ENCODE data around the gene GLIPR1L2. TPM values are rescaled to one million over a fixed set of nuclear protein-coding genes. Genes with fewer than 3 reads are reported as not detected.
"Not testable (repeated sequence)": the region's sequence is repeated elsewhere in the genome, so short reads cannot be mapped to it uniquely, and the experiment has no call there.

Gene GLIPR1L2
- 0.26 and 0.64 TPM in 2 replicates for total RNA-seq

DNA sequence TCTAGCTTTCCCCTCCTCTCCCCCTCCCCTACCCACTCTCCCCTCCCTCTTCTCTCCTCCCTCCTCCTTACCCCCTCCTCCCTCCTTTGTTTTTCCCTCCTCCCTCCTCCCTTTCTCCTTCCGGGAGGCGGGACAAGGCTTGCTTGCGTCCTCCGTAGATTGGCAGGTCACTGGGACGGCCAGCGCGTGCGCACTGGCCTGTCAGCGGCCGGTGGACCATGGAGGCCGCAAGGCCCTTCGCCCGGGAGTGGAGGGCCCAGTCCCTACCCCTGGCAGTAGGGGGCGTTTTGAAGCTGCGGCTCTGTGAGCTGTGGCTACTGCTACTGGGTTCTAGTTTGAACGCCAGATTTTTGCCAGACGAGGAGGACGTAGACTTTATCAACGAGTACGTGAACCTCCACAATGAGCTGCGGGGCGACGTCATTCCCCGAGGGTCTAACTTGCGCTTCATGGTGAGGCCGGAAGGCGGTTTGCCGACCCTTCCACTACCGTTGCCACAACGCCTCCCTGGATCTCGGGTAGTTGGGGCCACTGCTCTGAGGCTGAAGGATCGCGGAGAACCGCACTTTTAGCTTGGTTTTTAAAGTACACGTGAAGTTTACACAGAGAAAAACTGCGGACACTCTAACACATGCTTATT is at the start of gene GLIPR1L2:
Gene GLIPR1L2, plus strand, starts transcription at position 191 of the 640 bp plus-strand sequence. Its CDS starts 28 bp downstream, at position 219.
- peak; percentile 95 for DNase-seq (ENCODE audit: low read depth)
- Histone ChIP-seq H3K4me3 (ENCODE audit: low read depth, low read length) (peak within 1 kb of the TSS; percentile 55), H3K27me3 (ENCODE audit: control insufficient read depth, insufficient read depth, low read length) (no peaks in the 10 kb centered on the region), H3K36me3 (ENCODE audit: control insufficient read depth, insufficient read depth, low read length) (no peaks in the 10 kb centered on the region)
- TF ChIP-seq, protein P1, sequence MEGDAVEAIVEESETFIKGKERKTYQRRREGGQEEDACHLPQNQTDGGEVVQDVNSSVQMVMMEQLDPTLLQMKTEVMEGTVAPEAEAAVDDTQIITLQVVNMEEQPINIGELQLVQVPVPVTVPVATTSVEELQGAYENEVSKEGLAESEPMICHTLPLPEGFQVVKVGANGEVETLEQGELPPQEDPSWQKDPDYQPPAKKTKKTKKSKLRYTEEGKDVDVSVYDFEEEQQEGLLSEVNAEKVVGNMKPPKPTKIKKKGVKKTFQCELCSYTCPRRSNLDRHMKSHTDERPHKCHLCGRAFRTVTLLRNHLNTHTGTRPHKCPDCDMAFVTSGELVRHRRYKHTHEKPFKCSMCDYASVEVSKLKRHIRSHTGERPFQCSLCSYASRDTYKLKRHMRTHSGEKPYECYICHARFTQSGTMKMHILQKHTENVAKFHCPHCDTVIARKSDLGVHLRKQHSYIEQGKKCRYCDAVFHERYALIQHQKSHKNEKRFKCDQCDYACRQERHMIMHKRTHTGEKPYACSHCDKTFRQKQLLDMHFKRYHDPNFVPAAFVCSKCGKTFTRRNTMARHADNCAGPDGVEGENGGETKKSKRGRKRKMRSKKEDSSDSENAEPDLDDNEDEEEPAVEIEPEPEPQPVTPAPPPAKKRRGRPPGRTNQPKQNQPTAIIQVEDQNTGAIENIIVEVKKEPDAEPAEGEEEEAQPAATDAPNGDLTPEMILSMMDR (IDR thresholded peaks at IDR 0.05; ENCODE audit: insufficient read depth, low read length, severe bottlenecking) = peak; percentile 93
- FAIRE-seq = no peak

DNA sequence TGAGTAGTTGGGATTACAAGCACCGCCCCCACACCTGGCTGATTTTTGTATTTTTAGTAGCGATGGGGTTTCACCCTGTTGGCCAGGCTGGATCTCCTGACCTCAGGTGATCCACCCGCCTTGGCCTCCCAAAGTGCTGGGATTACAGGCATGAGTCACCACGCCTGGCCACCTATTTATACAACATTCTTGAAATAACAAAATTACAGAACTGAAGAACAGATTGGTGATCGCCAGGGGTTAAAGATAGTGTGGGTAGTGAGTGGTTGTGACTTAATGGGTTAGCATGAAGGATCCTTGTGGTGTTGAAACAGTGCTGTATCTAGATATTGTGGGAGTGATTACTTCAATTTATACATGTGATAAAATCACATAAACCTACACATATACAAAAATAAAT is 49.0 kb upstream of the GLIPR1L2 start:
- Histone ChIP-seq H3K4me3 (ENCODE audit: low read depth, low read length) (no peak overlapping the region), H3K27me3 (ENCODE audit: control insufficient read depth, insufficient read depth, low read length) (no peaks in the 10 kb centered on the region), H3K36me3 (ENCODE audit: control insufficient read depth, insufficient read depth, low read length) (no peaks in the 10 kb centered on the region)
- FAIRE-seq (no peak), DNase-seq (ENCODE audit: low read depth) (no peak)
- TF ChIP-seq, protein P1 (IDR thresholded peaks at IDR 0.05; ENCODE audit: insufficient read depth, low read length, severe bottlenecking) = no peak

DNA sequence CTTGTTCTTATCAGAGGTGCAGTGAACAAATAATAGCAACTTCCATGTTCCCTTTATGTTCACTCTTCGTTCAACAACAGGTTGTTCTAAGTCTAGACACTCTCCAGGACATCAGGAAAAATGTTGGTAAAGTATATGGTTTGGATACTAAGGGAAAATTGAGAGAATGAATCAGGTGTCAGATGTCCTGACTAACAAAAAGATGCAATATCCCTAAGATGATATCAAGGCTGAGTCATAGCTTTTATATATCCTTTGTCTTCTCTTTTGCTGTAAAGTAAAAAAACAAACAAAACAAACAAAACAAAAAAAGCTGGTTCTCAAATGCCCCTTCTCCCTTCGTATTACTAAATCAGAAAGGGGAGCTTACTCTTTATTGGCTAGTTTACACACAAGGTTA is 45.4 kb upstream of the GLIPR1L2 start:
- Histone ChIP-seq H3K36me3 (ENCODE audit: control insufficient read depth, insufficient read depth, low read length) (no peaks in the 10 kb centered on the region), H3K4me3 (ENCODE audit: low read depth, low read length) (no peak overlapping the region), H3K27me3 (ENCODE audit: control insufficient read depth, insufficient read depth, low read length) (no peaks in the 10 kb centered on the region)
- DNase-seq (ENCODE audit: low read depth) = peak; percentile 59
- TF ChIP-seq, protein P1 (IDR thresholded peaks at IDR 0.05; ENCODE audit: insufficient read depth, low read length, severe bottlenecking) = no peak
- no peak for FAIRE-seq

DNA sequence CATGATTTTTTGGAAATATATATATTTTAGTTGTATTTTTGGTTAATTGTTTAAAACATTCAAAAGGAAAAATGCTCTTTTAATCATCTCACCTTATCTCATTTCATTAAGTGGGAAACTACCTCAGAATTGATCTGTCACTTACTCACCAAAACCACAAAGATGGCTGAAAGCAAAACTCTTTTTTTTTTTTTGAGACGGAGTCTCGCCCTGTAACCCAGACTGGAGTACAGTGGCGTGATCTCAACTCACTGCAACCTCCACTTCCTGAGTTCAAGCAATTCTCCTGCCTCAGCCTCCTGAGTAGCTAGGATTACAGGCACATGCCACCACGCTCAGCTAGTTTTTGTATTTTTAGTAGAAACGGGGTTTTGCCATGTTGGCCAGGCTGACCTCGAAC is 44.7 kb upstream of the GLIPR1L2 start:
- not testable (repeated sequence) for FAIRE-seq

DNA sequence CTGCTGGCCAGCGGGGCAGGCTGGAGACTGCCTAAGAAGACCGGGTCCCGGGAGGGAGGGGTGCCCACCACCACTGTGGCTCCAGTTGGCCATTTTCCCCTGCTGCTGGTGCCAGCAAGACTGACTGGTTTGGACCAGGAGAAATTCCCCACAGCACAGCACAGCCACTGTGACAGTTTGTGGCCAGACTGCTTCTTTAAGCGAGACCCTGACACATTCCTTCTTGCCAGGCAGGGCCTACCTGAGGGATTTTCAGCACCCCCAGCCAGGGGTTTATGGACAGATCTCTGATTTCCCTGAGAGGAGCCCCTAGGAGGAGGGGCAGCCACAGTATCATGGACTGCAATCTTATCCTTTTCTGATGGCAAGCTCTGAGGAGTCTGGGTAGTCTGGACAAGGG is 40.9 kb upstream of the GLIPR1L2 start:
- no peak overlapping the region for H3K4me3 ChIP-seq (ENCODE audit: low read depth, low read length)
- FAIRE-seq (no peak), DNase-seq (ENCODE audit: low read depth) (no peak)
- no peaks in the 10 kb centered on the region for H3K36me3 ChIP-seq (ENCODE audit: control insufficient read depth, insufficient read depth, low read length)
- TF ChIP-seq, protein P1 (IDR thresholded peaks at IDR 0.05; ENCODE audit: insufficient read depth, low read length, severe bottlenecking) = no peak
- H3K27me3 ChIP-seq (ENCODE audit: control insufficient read depth, insufficient read depth, low read length) = no peaks in the 10 kb centered on the region

More for the DNA sequence above, 44.7 kb upstream of the GLIPR1L2 start:
- H3K27me3 ChIP-seq (ENCODE audit: control insufficient read depth, insufficient read depth, low read length); H3K36me3 ChIP-seq (ENCODE audit: control insufficient read depth, insufficient read depth, low read length); DNase-seq (ENCODE audit: low read depth); H3K4me3 ChIP-seq (ENCODE audit: low read depth, low read length): not testable (repeated sequence)

DNA sequence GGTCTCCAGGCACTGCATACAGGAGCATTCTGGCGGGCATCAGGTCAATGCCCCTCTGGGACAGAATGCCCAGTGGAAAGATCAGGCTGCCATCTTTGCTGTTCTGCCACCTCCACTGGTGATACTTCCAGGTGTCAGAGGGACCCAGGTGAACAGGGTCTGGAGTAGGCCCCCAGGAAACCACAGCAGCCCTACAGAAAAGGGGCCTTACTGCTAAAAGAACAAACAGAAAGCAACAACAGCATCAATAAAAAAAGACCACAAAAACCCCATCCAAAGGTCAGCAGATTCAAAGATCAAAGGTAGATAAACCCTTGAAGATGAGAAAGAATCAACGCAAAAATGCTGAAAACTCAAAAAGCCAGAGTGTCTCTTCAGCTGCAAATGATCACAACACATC is 40.5 kb upstream of the GLIPR1L2 start:
- FAIRE-seq = no peak
- TF ChIP-seq, protein P1 (IDR thresholded peaks at IDR 0.05; ENCODE audit: insufficient read depth, low read length, severe bottlenecking) = no peak
- DNase-seq (ENCODE audit: low read depth) = no peak
- Histone ChIP-seq H3K4me3 (ENCODE audit: low read depth, low read length) (no peak overlapping the region), H3K36me3 (ENCODE audit: control insufficient read depth, insufficient read depth, low read length) (no peaks in the 10 kb centered on the region), H3K27me3 (ENCODE audit: control insufficient read depth, insufficient read depth, low read length) (no peaks in the 10 kb centered on the region)
